HG03520 (cell line): Measurements from ENCODE around the gene ADGRG3.
"Not testable (repeated sequence)": the region's sequence is repeated elsewhere in the genome, so short reads cannot be mapped to it uniquely, and the experiment has no call there.

Source experiments
- ATAC-seq: cut with Tn5 transposase; IDR thresholded peaks from one replicate; pipeline ENCODE4 v1.9.1; 2021; ENCODE audit warnings: mild to moderate bottlenecking, moderate library complexity; ENCODE audit not compliant: unreplicated experiment

Gene ADGRG3

DNA sequence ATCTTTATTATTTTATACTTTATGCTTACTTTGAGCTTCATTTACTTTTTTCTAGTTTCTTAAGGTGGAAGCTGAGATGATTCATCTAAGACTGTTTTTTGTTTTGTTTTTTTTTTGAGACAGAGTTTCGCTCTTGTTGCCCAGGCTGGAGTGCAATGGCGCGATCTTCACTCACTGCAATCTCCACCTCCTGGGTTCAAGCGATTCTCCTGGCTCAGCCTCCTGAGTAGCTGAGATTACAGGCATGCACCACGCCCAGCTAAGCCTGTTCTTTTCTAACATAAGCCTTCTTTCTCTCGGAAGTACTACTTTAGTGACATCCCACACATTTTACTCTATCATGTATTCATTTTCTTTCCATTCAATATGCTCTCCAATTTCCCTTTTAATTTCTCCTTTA is 44.5 kb downstream of the ADGRG3 start:
- ATAC-seq: not testable (repeated sequence)

DNA sequence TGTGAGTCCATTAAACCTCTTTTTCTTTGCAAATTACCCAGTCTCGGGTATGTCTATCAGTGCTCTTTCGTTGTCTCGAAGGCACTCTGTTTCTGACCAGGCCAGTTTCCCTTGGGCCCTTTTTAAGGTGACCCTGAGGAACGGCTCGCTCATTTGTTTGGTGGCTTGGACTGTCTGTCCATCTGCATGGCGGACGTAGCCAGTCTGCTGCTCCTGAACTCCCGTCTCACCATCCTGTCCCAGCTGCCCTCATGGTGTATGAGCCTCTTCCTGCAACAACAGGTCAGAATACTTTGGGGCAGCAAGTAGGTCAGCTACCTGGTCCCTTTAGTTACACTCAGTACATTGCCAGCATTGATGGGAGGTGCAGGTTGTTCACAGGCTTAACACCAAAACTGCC is 45.5 kb downstream of the ADGRG3 start:
- ATAC-seq: no peak

DNA sequence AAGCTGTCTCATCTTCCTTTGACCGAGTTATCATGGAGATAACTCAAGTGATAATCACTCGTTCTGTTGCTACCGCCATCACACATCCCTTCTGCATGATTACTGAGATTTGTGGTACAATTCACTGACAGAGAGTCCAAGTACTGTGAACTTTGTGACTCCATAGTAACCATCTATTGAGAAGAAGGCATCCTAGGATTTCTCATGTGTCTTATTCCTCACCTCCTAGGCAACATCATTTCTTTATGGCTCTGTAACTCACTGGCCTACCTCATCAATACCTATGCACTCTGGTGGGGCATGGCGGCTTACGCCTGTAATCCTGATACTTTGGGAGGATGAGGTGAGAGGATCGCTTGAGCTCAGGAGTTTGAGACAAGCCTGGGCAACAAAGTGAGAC is 45.9 kb downstream of the ADGRG3 start:
- ATAC-seq: no peak

DNA sequence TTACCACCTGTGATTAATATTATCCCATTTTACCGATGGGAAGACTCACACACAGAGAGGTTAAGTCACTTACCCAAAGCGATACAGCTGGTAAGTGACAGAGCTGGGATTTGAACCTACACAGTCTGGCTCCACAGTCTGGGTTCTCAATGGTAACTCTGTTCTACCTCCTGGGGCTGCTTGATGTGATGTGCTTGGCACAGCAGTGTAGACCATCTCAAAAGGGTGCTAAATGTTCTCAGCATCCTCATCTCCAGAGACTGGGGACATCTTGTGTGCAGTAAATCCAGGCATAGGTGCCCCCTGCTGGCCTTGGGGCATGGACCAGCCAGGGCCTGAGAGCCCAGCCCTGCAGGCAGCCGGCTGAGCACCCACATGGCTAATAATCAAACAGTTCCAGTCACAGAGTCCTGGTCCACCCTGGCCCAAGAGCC is 52.1 kb downstream of the ADGRG3 start:
- no peak for ATAC-seq

DNA sequence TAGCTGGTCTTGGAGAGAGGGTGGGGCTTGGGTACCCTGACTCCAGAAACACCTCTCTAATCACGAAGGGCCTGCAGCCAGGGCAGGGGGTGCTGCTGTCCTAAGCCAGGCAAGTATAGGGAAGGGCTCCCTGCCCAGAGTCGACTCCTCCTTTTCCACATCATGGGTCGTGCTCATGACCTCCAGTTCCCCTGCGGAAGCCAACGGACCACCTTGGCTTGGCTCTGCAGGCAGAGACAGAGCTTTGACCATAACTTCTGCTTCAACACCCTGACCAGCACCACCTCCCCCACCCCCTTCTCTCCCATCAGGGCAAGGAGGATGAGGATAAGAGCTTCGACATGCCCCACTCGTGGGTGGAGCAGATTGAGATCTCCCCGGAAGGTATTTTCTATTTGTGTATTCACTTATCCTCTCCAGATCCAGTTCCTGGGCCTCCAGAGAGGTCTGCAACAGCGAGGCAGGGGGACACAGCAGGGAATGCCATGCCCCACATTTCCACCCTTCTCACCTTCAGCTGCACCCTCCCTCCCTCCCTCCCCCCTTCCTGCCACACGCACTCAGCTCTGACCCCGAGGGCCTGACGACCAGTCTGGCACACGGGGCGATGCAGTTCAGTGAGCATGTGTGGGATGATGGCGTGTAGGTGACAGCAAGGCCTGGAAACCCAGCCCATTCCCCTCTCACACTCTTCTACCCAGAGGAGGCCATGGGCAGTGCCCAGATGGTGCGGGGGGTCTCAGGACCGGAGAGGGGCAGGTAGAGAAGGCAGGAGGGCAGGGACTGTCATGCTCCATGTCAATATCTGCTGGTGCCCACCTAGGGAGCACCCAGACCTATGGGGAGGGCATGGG is 53.5 kb downstream of the ADGRG3 start:
- ATAC-seq: no peak

DNA sequence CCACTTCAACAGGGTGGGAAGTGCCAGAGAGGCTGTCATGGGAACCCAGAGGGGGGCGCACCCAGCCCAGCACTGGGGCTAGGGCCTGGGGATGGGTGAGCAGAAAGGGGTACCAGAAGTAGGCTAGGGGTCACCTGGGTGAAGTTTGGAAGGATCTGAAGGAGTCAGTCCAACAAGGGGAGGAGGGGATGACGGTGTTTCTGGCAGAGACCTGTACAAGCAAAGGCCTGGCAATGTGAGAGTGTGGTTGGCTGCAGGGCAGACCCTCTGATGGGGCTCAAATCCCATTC is 54.0 kb downstream of the ADGRG3 start:
- no peak for ATAC-seq

DNA sequence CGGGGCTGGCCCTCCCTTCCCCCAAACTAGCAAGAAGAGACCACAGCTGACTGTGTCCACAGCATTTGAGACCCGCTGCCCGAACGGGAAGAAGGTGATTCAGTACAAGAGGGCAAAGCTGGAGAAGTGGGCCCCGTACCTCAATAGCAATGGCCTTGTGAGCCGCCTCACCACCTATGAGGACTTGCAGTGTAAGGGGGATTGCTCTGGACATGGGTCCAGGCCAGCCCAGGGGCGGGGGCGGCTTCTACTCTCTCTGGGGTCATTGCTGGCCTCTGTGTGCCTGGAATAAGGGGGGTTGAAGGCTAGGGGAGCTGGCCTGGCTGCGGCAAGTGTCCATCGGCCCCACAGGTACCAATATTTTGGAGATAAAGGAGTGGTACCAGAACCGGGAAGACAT is 54.5 kb downstream of the ADGRG3 start:
- no peak for ATAC-seq

DNA sequence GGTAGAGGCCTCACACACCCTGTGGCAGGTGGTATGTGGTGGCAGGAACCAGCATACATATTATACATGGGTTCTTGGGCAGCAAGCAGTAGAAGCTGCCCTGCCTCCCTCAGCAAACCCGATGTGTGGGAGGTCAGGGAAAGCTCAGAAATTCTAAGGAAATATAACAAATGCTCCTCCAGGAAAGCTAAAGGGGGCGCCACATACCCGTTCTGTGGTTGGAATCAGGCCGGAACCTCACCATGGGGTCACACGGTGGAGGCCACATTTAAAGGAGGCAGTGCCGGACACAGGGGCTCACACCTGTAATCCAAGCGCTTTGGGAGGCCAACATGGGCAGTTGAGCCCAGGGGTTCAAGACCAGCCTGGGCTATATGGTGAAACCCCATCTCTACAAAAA is 55.1 kb downstream of the ADGRG3 start:
- ATAC-seq: no peak

DNA sequence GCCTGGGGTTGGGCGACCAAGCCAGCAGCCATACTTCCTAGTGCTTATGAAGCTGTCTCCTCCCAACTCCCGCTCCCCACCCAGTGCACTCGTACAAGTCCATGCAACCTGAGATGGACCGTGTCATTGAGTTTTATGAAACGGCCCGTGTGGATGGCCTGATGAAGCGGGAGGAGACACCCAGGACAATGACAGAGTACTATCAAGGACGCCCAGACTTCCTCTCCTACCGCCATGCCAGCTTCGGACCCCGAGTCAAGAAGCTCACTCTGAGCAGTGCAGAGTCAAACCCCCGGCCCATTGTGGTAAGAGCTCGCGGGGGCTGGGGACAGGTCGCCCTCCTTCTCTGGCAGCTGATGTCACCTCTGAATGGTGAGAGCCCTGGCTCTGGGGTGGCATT is 56.4 kb downstream of the ADGRG3 start:
- no peak for ATAC-seq

DNA sequence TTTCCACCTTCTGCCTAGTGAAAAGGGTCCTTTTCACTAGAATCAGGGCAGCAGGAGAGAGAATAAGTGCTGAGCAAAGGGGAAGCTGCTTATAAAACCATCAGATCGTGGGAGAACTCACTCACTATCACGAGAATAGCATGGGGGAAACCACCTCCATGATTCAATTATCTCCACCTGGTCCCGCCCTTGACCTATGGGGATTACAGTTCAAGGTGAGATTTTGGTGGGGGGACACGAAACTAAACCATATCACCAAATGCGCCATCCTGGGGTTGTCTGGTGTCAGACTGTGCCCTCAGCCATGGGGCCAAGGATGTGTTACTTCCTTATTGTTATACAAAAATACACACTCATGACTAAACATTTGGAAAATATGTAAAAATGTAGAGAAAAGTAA is 57.0 kb downstream of the ADGRG3 start:
- no peak for ATAC-seq

DNA sequence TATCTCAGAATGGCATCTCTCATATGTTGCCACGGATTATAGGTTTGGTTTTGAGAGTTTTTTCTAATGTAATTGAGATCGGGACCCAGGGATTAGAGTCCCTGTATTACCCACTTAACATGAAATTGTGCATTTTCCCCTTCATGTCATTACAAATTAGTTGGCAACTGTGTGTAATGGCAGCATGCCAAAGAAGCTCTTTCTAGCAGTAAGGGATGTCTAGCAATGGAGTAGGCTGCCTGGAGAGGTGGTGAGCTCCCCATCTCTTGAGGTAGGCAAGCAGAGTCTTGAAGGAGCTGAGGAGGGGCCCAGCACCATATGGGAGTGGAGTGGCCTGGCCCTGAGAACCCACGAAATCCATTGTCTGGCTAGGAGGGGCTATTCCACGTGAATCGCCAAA is 57.4 kb downstream of the ADGRG3 start:
- no peak for ATAC-seq

DNA sequence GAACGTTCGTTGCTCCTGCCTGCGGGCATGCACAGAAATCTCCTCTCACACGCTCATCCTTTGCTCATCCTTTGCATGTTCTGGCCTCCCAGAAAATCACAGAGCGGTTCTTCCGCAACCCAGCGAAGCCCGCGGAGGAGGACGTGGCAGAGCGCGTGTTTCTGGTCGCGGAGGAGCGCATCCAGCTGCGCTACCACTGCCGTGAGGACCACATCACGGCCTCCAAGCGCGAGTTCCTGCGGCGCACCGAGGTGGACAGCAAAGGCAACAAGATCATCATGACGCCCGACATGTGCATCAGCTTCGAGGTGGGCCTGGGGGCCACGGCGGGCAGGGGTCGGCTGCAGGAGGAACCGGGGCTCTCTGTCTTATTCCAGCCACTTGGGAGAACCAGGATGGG is 57.9 kb downstream of the ADGRG3 start:
- ATAC-seq: no peak

DNA sequence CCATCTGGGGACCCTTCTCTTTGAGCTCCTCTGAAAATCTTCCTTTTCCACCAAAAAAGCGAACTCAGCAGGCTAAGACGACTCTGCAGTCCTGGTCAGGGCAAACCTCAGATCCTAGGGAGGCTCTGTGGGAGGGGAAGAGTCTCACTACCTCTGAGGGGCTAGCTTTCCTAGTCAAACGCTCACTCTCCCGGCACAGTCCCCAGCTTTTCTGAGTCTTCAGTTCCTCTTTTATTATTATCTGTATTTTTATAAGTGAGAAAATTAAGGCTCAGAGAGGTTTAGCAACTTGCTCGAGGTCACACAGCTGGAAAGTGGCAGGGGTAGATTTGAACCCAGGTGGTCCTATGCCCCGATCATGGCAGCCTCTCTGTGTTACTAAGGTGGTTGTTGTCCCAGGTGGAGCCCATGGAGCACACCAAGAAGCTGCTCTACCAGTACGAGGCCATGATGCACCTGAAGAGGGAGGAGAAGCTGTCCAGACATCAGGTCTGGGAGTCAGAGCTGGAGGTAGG is 58.4 kb downstream of the ADGRG3 start:
- ATAC-seq: no peak

DNA sequence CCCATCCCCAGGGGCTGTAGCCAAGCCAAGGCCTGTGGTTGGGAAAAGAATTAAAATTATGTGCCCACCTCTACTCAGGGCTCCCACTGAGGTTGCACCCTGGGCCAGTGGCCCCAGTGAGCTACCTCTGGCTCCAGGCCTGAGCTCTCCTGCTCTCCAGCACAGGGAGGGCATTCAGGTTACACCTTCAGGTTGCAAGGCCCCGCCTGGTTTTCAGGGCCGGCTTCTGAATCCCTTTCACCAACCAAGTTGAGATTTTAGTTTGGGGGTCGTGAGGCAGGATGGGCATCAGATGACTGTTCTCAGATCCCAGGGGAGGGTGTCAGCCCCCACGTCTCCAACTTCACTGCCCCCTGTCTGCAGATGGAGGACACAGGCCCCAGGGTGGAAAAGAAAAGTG is 59.5 kb downstream of the ADGRG3 start:
- no peak for ATAC-seq

DNA sequence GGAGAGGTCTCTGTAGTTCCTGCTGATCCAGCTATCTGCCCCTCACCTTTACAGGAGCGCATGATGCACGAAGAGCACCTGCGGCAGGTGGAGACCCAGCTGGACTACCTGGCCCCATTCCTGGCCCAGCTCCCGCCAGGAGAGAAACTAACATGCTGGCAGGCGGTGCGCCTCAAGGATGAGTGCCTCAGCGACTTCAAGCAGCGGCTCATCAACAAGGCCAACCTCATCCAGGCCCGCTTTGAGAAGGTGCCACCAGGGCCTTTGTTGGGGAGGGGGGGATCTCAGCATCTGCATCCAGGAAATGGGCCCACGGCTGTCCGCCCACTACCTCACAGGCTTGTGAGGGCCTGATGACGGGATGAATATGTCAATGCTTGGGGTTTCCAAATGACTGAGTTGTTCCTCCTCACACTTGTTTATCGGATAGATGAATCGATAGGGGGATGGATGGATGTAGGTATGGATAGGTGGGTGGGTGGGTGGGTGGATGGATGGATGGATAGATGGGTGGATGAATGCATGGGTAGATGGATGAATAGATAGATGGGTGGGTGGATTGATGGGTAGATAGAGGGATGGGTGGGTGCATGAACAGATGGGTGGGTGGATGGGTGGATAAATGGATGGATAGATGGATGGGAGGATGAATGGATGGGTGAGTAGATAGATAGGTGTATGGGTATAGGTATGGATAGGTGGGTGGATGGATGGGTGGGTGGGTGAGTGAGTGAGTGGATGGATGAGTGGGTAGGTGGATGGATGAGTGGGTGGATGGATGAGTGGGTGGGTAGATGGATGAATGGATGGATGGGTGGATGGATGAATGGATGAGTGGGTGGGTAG is 60.5 kb downstream of the ADGRG3 start:
- ATAC-seq: no peak

DNA sequence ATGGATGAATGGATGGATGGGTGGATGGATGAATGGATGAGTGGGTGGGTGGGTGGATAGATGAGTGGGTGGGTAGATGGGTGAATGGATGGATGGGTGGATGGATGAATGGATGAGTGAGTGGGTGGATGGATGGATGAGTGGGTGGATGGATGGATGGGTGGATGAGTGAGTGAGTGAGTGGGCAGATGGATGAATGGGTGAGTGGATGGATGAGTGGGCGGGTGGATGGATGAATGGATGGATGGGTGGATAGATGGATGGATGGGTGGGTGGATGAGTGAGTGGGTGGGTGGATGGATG is 61.0 kb downstream of the ADGRG3 start:
- no peak for ATAC-seq

DNA sequence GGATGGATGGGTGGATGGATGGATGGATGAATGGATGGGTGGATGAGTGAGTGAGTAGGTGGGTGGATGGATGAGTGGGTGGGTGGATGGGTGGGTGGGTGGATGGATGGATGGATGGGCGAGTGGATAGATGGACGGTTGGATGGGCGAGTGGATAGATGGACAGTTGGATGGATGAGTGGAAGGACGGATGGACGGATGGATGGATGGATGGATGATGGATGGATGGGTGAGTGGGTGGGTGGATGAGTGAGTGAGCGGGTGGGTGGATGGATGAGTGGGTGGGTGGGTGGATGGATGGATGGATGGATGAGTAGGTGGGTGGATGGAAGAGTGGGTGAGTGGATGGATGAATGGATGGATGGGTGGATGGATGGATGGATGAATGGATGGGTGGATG is 61.7 kb downstream of the ADGRG3 start:
- ATAC-seq: not testable (repeated sequence)

DNA sequence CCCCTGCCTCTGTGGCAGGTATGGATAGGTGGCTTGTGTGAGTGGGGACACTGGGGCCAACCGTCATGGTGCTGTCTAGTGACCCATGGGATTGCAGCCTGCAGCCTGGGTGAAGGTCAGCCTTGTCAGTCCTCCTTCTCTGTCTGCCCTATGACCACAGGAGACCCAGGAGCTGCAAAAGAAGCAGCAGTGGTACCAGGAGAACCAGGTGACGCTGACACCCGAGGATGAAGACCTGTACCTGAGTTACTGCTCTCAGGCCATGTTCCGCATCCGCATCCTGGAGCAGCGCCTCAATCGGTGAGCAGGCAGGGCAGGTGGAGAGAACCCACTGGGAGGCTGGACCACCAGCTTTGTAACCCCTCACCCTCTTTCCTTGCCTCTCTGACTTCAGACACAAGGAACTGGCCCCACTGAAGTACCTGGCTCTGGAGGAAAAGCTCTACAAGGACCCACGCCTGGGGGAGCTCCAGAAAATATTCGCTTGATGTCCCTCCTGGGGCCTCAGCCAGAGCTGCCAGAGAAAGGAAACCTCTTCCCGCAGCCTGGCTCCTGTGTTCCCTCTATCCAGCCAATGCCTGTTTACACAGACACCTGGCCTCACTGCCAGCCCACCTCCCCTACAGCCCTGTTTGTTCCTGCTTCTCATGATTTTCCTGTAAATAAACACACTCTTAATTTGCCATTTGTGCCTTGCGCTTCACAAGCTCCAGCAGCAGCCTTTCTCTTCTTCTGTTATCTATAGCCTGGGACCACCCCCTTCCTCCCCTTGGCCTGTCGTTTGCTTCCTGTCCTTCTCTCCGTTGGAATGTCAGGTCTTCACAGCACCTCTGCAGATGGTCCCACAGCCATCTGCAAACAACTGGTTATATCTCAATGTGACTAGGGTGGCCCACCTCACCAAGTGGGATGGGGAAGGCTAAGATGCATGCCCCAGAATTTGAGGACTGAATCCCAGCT is 62.9 kb downstream of the ADGRG3 start:
- no peak for ATAC-seq

DNA sequence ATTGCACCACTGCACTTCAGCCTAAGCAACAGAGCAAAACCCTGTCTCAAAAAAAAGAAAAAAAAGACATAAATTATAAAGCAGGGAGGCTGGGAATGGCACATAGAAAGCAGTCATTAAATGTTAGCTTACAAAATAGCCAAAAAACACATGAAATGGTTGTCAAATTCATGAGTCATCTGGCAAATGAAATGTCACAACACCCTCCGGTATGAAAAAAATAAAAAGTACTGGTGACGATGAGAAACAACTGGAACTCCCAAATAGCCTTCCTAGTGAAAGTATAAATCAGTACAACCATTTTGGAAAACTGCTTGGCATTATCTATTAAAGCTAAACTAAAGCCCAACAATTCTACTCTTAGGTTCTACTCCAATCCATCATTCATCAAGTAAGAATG is 63.9 kb downstream of the ADGRG3 start:
- no peak for ATAC-seq

DNA sequence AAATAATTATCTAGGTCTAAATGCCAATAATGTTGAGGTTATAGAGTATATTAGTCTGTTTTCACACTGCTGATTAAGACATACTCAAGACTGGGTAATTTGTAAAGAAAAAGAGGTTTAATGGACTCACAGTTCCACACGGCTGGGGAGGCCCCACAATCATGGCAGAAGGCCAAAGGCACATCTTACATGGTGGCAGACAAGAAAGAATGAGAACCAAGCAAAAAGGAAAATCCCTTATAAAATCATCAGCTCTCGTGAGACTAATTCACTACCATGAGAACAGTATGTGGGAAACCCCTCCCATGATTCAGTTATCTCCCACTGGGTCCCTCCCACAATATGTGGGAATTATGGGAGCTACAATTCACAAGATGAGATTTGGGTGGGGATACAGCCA is 64.6 kb downstream of the ADGRG3 start:
- ATAC-seq: no peak

DNA sequence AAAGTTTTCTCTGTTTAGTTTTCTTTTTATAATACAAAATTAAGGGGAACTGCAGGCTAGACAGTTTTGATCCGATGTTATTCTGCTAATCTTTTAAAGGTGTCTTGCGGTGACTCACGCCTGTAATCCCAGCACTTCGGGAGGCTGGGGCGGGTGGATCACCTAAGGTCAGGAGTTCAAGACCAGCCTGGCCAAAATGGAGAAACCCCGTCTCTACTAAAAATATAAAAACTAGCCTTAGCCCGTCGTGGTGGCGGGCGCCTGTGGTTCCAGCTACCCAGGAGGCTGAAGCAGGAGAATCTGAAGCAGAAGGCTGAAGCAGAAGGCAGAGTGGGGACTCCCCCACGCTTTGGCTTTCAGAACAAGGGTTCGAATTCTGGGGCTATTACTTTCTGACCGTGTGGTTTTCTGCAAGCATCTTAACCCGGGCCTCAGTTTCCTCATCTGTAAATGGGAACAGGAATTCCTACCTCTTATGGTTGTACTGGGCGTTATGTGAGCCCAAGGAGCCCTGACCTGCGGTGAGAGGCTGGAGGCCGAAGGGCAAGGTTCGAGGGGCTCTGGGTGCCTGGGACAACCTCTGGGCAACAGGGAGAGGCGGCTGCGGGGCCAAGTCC is 66.3 kb downstream of the ADGRG3 start:
- ATAC-seq: no peak
